Panc1 (cell line): ENCODE measurements around the gene ANTXR2. TPM values are rescaled to one million over a fixed set of nuclear protein-coding genes. Genes with fewer than 3 reads are reported as not detected.

Experiments
- ATAC-seq: fragments of 200-7000 bp; cut with Tn5 transposase; 2 replicates; pipeline ENCODE4 v1.9.1; 2020; ENCODE audit warnings: mild to moderate bottlenecking, moderate library complexity
- BruUV-seq: library from RNA; stranded (reverse); fragments of 400-500 nt; replicated peaks from 2 replicates; lab custom pipeline; 2021; lab: Mats Ljungman, UMichigan
- CTCF ChIA-PET: fragments of 300-600 bp; sonication (Branson Sonifier 250); formaldehyde crosslinking; loops from one replicate; lab custom pipeline; 2022; ENCODE audit warnings: antibody characterized with exemption; lab: Charles Lee
- POLR2A ChIA-PET: fragments of 300-600 bp; sonication (Branson Sonifier 250); formaldehyde crosslinking; loops from one replicate; lab custom pipeline; 2022; ENCODE audit warnings: antibody characterized with exemption; lab: Charles Lee
- DNase-seq: peaks from one replicate; pipeline ENCODE4 v3.0.0-alpha.2; 2010; ENCODE audit warnings: low read depth, low spot score
- H3K27ac ChIP-seq: 2 replicates; pipeline ENCODE4 v1.5.1; 2011; ENCODE audit warnings: mild to moderate bottlenecking, low read length, inconsistent platforms
- H3K27me3 ChIP-seq: fragments of 200-500 bp; sonication (Bioruptor generic); 2 replicates; pipeline ENCODE4 v1.6.0; 2014; ENCODE audit warnings: low read length, inconsistent platforms; ENCODE audit not compliant: control insufficient read depth, insufficient read depth
- H3K36me3 ChIP-seq: fragments of 200-500 bp; sonication (Bioruptor generic); 2 replicates; pipeline ENCODE4 v1.5.1; 2014; ENCODE audit warnings: inconsistent platforms, mild to moderate bottlenecking, low read length, moderate library complexity; ENCODE audit not compliant: control insufficient read depth, insufficient read depth
- H3K4me1 ChIP-seq: 2 replicates; pipeline ENCODE4 v1.5.1; 2011; ENCODE audit warnings: inconsistent platforms, mild to moderate bottlenecking, low read length, moderate library complexity; ENCODE audit not compliant: control insufficient read depth, insufficient read depth
- H3K4me3 ChIP-seq, 2 experiments: 2 replicates each; pipeline ENCODE4 v1.5.1; 2011 to 2012; ENCODE audit warnings: low read depth in 2 of 2, low read length in 2 of 2, mild to moderate bottlenecking in 2 of 2, inconsistent platforms in 1 of 2, moderate library complexity in 1 of 2
- H3K9me3 ChIP-seq: fragments of 200-500 bp; sonication (Bioruptor generic); 2 replicates; pipeline ENCODE4 v1.5.1; 2014; ENCODE audit warnings: low read depth, mild to moderate bottlenecking, inconsistent platforms, low read length, moderate library complexity; ENCODE audit not compliant: control insufficient read depth, insufficient read depth
- CTCF ChIP-seq: fragments of 450-650 bp; IDR thresholded peaks from 2 replicates; pipeline ENCODE4 v1.5.1; 2017; ENCODE audit warnings: mild to moderate bottlenecking
- POLR2AphosphoS5 ChIP-seq: IDR thresholded peaks from 2 replicates; pipeline ENCODE4 v1.6.1; 2012; ENCODE audit warnings: mild to moderate bottlenecking, low read depth, low read length, moderate library complexity
- REST ChIP-seq, 2 experiments: IDR thresholded peaks; 2 replicates each; pipeline ENCODE4 v1.6.1; 2011 to 2012; ENCODE audit warnings: low read depth in 2 of 2, control low read depth in 1 of 2, low read length in 1 of 2, mild to moderate bottlenecking in 1 of 2, moderate library complexity in 1 of 2; ENCODE audit not compliant: insufficient read depth in 1 of 2
- SIN3A ChIP-seq: IDR thresholded peaks from 2 replicates; pipeline ENCODE4 v1.6.1; 2012; ENCODE audit warnings: low read depth, mild to moderate bottlenecking, low read length, moderate library complexity, borderline replicate concordance; ENCODE audit not compliant: insufficient read depth
- TCF7L2 ChIP-seq: IDR thresholded peaks from 2 replicates; pipeline ENCODE4 v1.6.1; 2011; ENCODE audit warnings: mild to moderate bottlenecking, low read depth, low read length, inconsistent platforms
- in situ Hi-C: cut with HindIII; loops from 2 replicates; pipeline ENCODE4 v1.10.0; 2016; ENCODE audit warnings: low sequenced_read_pairs, low pct_unique_long_range_greater_than_20kb
- intact Hi-C: fragments of 100-400 bp; cut with micrococcal nuclease; formaldehyde crosslinking; loops from one replicate; pipeline ENCODE4 v1.10.0; 2022; ENCODE audit not compliant: unreplicated experiment
- total RNA-seq: library from RNA; stranded (reverse); gene quantifications from one replicate; pipeline ENCODE4 v1.2.1, GENCODE V29; 2021; ENCODE audit not compliant: unreplicated experiment

ANTXR2 gene
- total RNA-seq, 1 experiment from 2014 or later, result 27.8 TPM

- ATAC-seq, result no peak
- POLR2A ChIA-PET, result no interaction called here
- Histone ChIP-seq H3K27me3 (no peaks in the 10 kb centered on the region), H3K4me1 (no peaks in the 10 kb centered on the region), H3K36me3 (no peaks in the 10 kb centered on the region), H3K27ac (no peak overlapping the region), H3K9me3 (no peaks in the 10 kb centered on the region), H3K4me3 (no peak overlapping the region)
- DNase-seq, result no peak
- intact Hi-C loops (no loop called here), in situ Hi-C loops (no loop called here)
- TF ChIP-seq REST (IDR thresholded peaks at IDR 0.05; ENCODE audit: insufficient read depth in 1 of 2, low read depth in 2 of 2, low read length in 1 of 2) (no peak), POLR2AphosphoS5 (no peak), CTCF (no peak), SIN3A (no peak), TCF7L2 (no peak)
- CTCF ChIA-PET, result no interaction called here
- BruUV-seq, result no TSS peak
Measured at GRCh38 chr4:80090090-80090489, 17.1 kb upstream of the ANTXR2 start.

GRCh38 chr4:80088471-80088870 is 15.4 kb upstream of the ANTXR2 start:
- in situ Hi-C loops, result no loop called here
- BruUV-seq, result no TSS peak
- H3K4me1 ChIP-seq, result no peaks in the 10 kb centered on the region
- CTCF ChIA-PET, result no interaction called here
- no peaks in the 10 kb centered on the region for H3K9me3 ChIP-seq
- ATAC-seq, result no peak
- no peaks in the 10 kb centered on the region for H3K27me3 ChIP-seq
- no peaks in the 10 kb centered on the region for H3K36me3 ChIP-seq
- H3K27ac ChIP-seq, result no peak overlapping the region
- no peak overlapping the region for H3K4me3 ChIP-seq
- intact Hi-C loops, result no loop called here
- TF ChIP-seq REST (IDR thresholded peaks at IDR 0.05; ENCODE audit: insufficient read depth in 1 of 2, low read depth in 2 of 2, low read length in 1 of 2), result no peak
- TF ChIP-seq SIN3A, result no peak
- TF ChIP-seq CTCF, result no peak
- TF ChIP-seq TCF7L2, result no peak
- no peak for TF ChIP-seq POLR2AphosphoS5
- POLR2A ChIA-PET, result no interaction called here
- DNase-seq, result no peak
